IPS-20b (cell line): ENCODE measurements around the gene PRPH2.

ENCODE experiments used
- H3K27ac ChIP-seq: one replicate; pipeline ENCODE4 v1.5.1; 2013; ENCODE audit warnings: low read length
- H3K27me3 ChIP-seq: 2 replicates; pipeline ENCODE4 v1.6.1; 2013; ENCODE audit warnings: mild to moderate bottlenecking, low read length, inconsistent platforms; ENCODE audit not compliant: insufficient read depth
- H3K36me3 ChIP-seq: 2 replicates; pipeline ENCODE4 v1.6.1; 2013; ENCODE audit warnings: low read depth, mild to moderate bottlenecking, inconsistent platforms, low read length, moderate library complexity; ENCODE audit not compliant: insufficient read depth
- H3K4me1 ChIP-seq: 2 replicates; pipeline ENCODE4 v1.6.1; 2013; ENCODE audit warnings: mild to moderate bottlenecking, control low read depth, inconsistent platforms, low read length, moderate library complexity; ENCODE audit not compliant: insufficient read depth
- H3K4me3 ChIP-seq: 2 replicates; pipeline ENCODE4 v1.5.1; 2013; ENCODE audit warnings: mild to moderate bottlenecking, low read length, inconsistent platforms
- H3K9ac ChIP-seq: 2 replicates; pipeline ENCODE4 v1.6.1; 2013; ENCODE audit warnings: low read depth, mild to moderate bottlenecking, inconsistent platforms, low read length, moderate library complexity
- H3K9me3 ChIP-seq: 2 replicates; pipeline ENCODE4 v1.6.1; 2013; ENCODE audit warnings: mild to moderate bottlenecking, low read depth, low read length, inconsistent platforms; ENCODE audit not compliant: insufficient read depth

Gene PRPH2

DNA sequence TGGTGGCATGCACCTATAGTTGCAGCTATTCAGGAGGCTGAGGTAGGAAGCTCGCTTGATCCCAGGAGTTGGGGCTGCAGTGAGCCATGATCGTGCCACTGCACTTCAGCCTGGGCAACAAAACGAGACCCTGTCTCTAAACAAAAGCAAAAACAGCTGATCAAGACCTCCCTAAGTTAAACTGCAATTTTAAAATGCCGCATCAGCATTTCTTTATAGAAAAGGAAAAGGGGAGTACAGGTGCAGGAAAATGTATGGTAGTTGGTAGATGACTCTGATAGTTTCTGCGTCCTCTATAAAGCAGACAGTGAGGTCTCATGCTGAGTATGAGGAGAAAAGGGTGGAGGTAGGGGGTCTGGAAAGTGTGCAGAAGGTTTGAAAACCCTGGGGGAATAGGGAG, 32.4 kb upstream of the PRPH2 start:
- peaks cover 26% of the 10 kb centered on the region; the same call in 1 of the 2 replicates for H3K4me1 ChIP-seq
- H3K9ac ChIP-seq, result no peak overlapping the region
- no peaks in the 10 kb centered on the region for H3K27me3 ChIP-seq
- no peaks in the 10 kb centered on the region for H3K9me3 ChIP-seq
- no peak overlapping the region for H3K27ac ChIP-seq
- H3K4me3 ChIP-seq, result no peak overlapping the region
- 0 out of 2 replicates have a peak, but pooled peaks cover 7% of the 10 kb centered on the region for H3K36me3 ChIP-seq

DNA sequence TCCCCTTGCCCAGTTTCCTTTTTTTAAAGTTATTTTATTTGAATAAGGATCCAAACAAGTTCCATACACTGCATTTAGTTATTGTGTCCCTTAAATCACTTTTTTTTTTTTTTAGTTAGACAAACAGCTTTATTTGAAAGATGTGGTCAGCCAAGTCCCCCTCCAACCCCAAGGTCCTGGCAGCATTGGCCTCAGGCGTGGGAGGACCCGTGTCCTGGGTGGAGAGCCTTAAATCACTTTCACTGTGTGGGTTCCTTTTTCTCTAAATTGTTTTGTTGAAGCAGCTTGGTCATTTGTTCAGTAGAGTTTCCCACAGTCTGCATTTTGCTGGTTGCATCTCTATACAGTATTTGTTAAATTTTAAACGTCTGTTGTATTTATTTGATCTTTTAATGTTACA, 28.7 kb upstream of the PRPH2 start:
- H3K4me1 ChIP-seq, result peaks cover 8% of the 10 kb centered on the region; the same call in 1 of the 2 replicates
- H3K9me3 ChIP-seq, result no peaks in the 10 kb centered on the region
- no peaks in the 10 kb centered on the region for H3K36me3 ChIP-seq
- H3K27ac ChIP-seq, result no peak overlapping the region
- no peak overlapping the region for H3K9ac ChIP-seq
- no peaks in the 10 kb centered on the region for H3K27me3 ChIP-seq
- H3K4me3 ChIP-seq, result no peak overlapping the region

DNA sequence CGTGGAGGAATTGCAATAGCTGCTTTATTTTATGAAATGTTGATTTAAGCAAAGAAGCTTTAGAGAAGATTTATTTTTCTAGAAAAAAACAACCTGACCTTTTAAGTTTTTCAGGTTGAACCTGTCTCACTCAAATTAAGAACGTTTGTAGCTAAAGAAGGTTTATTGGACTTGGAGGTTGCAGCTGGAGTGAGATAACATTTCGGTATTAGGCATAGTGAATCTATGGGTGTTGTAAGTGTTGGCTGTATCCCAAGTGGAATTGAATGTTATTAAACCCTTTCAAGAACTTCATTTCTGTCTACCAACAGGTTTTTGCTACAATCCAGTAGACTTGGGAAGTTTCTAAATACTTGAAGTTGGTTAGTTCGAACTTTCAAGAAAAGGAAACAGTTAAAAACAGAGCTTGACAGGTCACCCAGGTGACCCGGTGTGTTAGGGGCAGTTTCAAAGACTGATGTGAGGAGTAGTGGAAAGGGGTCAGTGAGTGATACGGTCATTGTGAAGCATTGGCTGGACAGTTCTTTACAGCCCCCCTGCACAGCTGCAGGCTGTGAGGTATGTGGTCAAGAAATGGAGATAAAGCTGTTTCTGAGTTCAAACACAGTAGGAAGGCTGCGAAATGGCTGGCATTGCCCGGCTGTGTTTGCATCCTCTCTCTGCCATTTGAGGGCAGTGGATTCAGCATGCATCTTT, 26.0 kb upstream of the PRPH2 start:
- Histone ChIP-seq H3K27ac (no peak overlapping the region), H3K4me3 (peak overlapping the region; percentile 79; the same call in 1 of the 2 replicates), H3K9ac (peak overlapping the region; percentile 88; the same call in 1 of the 2 replicates)

DNA sequence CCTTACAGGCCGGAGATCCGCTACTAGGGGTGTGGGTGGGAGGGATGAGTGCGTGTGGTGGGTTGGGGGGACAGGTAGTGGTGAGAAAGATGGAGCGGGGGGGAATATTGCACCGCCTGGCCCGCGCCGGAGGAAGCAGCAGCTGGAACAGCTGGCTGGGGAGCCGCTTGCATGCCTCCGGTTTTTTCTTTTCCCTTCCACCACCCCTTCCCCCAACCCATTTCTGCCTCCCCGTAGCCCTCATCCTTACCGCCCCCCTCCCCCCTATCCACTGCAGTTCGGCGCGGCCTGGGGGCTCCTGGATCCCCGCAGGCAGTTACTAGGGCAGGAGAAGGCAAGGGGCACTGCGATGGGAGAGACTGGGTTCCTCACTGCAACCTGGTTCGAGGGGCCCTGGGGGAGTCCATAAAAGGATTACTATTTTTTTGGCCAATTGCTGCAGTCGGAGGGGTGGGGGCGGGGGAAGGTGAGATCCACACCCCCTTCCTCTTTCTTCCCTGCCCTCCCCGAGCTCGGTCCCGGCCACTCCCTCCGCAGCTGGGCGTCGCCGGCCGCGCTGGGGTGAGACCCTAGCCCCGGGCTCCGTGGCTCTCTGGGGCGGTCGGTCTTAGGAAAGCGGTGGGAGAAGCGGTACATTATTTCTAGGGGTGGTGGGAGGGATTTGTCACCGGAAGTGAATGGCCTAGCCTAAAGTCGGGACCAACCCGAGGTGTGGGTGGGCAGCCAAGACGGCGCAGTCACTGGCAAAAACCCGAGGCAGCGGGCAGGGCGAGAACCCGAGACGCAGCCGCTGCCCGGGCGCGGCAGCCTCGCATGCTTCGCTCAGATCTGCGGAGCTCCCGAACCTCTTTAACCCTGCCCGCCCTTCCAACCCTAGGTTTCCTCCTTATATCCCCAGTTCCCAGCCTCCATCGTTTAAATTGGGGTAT, 24.3 kb upstream of the PRPH2 start:
- Histone ChIP-seq H3K27me3 (no peaks in the 10 kb centered on the region), H3K9ac (peak overlapping the region; percentile 88), H3K4me1 (peaks cover 9% of the 10 kb centered on the region), H3K9me3 (no peaks in the 10 kb centered on the region), H3K36me3 (no peaks in the 10 kb centered on the region), H3K27ac (peak overlapping the region; percentile 94), H3K4me3 (peak overlapping the region; percentile 79)

More for the DNA sequence above, 26.0 kb upstream of the PRPH2 start:
- H3K4me1 ChIP-seq, result peaks cover 9% of the 10 kb centered on the region
- no peaks in the 10 kb centered on the region for H3K9me3 ChIP-seq
- H3K36me3 ChIP-seq, result no peaks in the 10 kb centered on the region
- no peaks in the 10 kb centered on the region for H3K27me3 ChIP-seq

DNA sequence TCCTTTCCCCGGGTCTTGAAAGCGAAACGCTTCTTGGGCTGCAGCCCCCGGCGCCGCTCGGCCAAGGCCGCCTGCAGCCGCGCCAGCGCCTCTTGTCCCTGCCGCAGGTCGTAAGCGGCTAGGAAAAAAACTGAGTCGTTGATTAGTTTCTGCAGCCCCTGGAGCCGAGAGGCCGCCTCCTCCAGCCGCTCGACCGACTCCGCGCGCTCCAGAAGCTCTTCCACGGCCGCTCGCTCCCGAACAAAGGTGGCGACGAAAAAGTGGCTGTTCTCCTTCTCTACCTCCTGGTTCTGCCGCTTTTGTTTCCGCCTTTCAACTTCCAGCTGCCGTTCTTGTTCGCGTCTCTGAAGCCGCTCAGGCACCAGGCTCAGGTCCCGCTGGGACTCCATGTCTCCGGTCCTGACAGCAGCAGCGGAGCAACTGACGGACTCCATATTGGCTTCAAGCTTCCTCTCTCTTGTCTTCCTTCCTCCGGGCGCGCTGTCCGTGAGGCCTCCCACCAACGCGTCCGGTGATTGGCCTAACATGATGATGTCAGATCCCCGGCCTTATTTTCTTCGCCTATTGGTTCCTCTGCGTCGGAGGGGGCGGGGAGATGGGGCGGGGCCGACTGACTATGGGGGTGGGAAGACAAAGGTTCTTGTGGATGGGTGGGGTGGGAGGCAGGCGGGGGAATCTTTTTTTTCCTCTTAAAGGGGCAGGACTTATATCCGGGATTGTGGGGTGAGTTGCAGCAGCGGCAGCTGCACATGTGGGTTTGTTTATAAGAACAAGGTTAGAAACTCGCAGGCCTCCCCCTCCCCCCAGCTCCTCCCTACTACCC, 23.5 kb upstream of the PRPH2 start, which contains the start of gene TBCC:
TBCC (minus strand) TSS at position 464 of the 823 bp plus-strand sequence; CDS start at position 434, 30 bp downstream.
- Histone ChIP-seq H3K27me3 (no peaks in the 10 kb centered on the region), H3K4me1 (peaks cover 9% of the 10 kb centered on the region), H3K27ac (peak within 1 kb of the TSS; percentile 94), H3K4me3 (peak within 1 kb of the TSS; percentile 99), H3K9me3 (no peaks in the 10 kb centered on the region), H3K36me3 (no peaks in the 10 kb centered on the region), H3K9ac (peak within 1 kb of the TSS; percentile 97)

DNA sequence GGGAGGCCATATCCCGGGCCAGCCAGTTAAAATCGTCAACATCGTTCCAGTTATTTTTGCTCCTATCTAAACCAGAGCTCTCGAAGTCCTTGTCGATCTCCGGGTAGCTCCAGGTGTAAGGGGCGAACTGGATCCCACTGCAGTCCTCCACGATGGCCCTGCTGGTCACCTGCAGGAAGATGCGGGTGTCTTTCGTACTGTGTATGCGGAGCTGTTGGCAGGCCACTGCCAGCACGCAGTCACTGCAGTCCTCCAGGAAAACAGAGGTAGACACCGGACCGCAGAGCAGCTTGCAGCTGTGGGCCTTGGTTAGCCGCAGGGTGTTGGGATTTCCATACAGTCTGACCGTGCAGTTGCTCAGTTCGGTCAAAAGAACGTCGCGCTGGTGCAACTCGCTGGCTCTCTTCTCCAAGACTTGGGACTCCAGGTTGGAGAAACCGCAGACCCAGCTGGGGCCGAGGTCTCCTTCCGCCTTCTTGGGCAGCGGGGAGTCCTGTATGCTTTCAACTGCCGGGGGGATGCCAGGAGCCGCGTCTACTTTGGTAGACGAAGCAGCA, 22.8 kb upstream of the PRPH2 start:
- peak overlapping the region; percentile 40 for H3K27ac ChIP-seq

DNA sequence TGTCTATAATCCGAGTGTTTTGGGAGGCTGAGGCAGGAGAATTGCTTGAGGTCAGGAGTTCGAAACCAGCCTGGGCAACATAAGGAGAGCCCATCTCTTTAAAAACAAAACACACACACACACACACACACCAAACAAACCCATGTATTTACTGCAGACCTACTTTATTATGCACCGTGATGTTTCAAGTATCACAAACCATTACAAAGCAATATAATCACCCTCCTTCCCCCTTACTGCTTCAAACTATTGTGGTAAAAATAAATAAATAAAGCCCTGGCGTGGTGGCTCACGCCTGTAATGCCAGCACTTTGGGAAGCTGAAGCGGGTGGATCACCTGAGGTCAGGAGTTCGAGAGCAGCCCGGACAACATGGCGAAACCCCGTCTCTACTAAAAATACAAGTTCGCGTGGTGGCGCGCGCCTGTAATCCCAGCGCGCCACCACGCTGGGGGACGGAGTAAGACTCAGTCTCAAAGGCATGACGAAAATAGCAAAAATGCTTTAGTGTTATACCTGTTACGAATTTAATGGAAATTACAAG, 22.0 kb upstream of the PRPH2 start:
- Histone ChIP-seq H3K4me3 (peak overlapping the region; percentile 99), H3K9me3 (no peaks in the 10 kb centered on the region), H3K27ac (no peak overlapping the region), H3K9ac (peak overlapping the region; percentile 97; the same call in 1 of the 2 replicates), H3K36me3 (no peaks in the 10 kb centered on the region), H3K27me3 (no peaks in the 10 kb centered on the region), H3K4me1 (peaks cover 9% of the 10 kb centered on the region)

More for the DNA sequence above, 22.8 kb upstream of the PRPH2 start:
- H3K36me3 ChIP-seq, result no peaks in the 10 kb centered on the region
- no peaks in the 10 kb centered on the region for H3K9me3 ChIP-seq
- peaks cover 9% of the 10 kb centered on the region for H3K4me1 ChIP-seq
- H3K4me3 ChIP-seq, result peak overlapping the region; percentile 99
- peak overlapping the region; percentile 97 for H3K9ac ChIP-seq
- H3K27me3 ChIP-seq, result no peaks in the 10 kb centered on the region

DNA sequence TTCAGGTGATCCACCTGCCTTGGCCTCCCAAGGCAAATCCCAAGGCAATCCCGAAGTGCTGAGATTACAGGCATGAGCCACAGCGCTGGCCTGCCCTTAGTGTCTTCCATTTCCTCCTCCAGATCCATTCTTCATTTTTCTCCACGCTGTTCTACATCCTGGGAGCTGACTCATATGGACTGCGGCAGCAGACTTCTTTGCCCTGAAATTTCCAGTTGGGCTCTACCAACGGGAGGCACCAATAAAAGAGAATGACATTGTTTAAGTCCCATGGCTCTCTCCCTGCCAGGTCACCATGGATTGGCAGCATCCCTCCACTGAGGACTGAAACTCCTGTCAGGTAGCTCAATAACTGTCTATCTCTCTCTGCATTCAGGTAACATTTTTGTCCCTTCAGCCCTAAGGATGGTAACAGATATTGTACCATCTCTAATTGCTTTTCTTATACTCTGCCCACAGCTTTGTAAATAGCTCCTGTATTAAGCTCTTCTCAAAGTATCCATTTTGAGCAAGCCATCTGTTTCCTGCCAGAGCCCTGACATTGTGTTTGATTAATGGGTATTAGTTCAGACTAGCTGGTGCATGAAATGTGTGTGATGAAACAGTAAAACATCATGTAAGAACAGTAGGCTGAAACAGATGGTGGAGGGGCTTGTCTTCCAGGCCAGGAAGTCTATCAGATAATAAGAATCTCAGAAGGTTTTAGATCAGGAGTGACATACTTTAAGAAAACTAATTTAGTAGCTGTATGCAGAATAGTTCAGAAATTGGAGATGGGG, 19.9 kb upstream of the PRPH2 start:
- no peaks in the 10 kb centered on the region for H3K36me3 ChIP-seq
- no peaks in the 10 kb centered on the region for H3K27me3 ChIP-seq
- H3K9me3 ChIP-seq, result no peaks in the 10 kb centered on the region
- H3K4me1 ChIP-seq, result peaks cover 9% of the 10 kb centered on the region
- no peak overlapping the region for H3K27ac ChIP-seq
- H3K9ac ChIP-seq, result no peak overlapping the region
- no peak overlapping the region for H3K4me3 ChIP-seq

DNA sequence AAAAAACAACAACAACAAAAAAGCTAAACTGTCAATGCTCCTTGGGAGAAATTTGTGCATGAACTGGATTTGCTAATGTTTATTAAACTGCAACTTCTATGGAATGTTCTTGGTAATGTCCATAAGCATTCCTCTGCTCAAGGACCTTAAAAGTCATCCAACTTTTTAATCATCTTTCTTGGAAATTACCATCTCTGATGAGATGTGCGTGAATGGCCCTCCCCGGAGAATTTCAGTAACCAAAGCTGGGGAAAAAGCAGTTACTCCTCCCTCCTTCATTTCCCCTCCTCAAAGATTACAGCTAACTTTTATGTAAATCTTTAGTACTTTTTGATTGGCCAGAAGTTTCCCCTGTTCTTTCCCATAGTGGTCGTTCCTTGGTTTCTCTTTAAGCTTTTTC, 18.3 kb upstream of the PRPH2 start:
- H3K27me3 ChIP-seq, result no peaks in the 10 kb centered on the region
- no peak overlapping the region for H3K4me3 ChIP-seq
- no peaks in the 10 kb centered on the region for H3K9me3 ChIP-seq
- H3K9ac ChIP-seq, result no peak overlapping the region
- peaks cover 9% of the 10 kb centered on the region for H3K4me1 ChIP-seq
- H3K27ac ChIP-seq, result no peak overlapping the region
- no peaks in the 10 kb centered on the region for H3K36me3 ChIP-seq

DNA sequence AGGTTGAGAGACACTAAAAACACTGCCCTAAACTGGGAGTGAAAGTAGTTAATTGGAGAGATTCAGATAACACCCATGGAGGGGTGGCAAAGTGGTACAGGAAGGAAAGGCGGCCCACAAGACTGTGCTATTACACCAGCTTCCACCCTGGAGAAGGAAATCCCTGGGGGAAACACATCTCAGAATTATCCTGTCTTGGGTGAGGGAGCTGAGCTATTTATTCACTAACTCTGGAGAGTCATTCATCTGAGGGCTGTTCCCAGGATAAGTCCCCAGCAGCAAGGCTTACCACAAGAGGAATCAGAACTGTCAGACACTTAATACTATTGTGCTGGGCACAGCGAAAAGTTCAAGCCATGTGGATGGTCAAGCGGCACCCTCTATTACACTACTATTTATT, 13.6 kb upstream of the PRPH2 start:
- Histone ChIP-seq H3K9me3 (no peaks in the 10 kb centered on the region), H3K36me3 (no peaks in the 10 kb centered on the region), H3K27me3 (no peaks in the 10 kb centered on the region), H3K4me1 (no peaks in the 10 kb centered on the region), H3K4me3 (no peak overlapping the region), H3K27ac (no peak overlapping the region), H3K9ac (no peak overlapping the region)
